Measurements from ENCODE around the gene ERF. TPM values are rescaled to one million over a fixed set of nuclear protein-coding genes. Genes with fewer than 3 reads are reported as not detected.

The ERF gene
- total RNA-seq, 6 experiments from 2014 or later, result 15.4 to 35.7 (median 30.5) TPM

Other genes starting within 250 kb of the ERF start
- gene GRIK5, start 184.9 kb downstream of the ERF start, total RNA-seq, result under 1 TPM in 4 of 6 experiments, not detected in 2; 0.15 to 0.42 (median 0.17) TPM
- gene ZNF574, start 179.0 kb downstream of the ERF start, total RNA-seq, result 1 to 10 TPM; 4.3 to 5.8 (median 4.7) TPM
- 1 to 10 TPM in 3 of 6 experiments, under 1 TPM in 3; 0.18 to 3.0 (median 1.00) TPM for gene POU2F2, start 122.7 kb downstream of the ERF start, total RNA-seq
- gene DEDD2, start 37.5 kb downstream of the ERF start, total RNA-seq, result 10 to 100 TPM in 5 of 6 experiments, 1 to 10 TPM in 1; 8.1 to 18.0 (median 15.0) TPM
- 1 to 10 TPM; 1.9 to 3.9 (median 3.4) TPM for gene ZNF526, start 34.8 kb downstream of the ERF start, total RNA-seq
- gene GSK3A, start 12.5 kb downstream of the ERF start, total RNA-seq, result 10 to 100 TPM; 12.3 to 14.8 (median 13.5) TPM
- 10 to 100 TPM; 19.9 to 53.6 (median 35.2) TPM for gene CIC, start 14.1 kb upstream of the ERF start, total RNA-seq
- gene PRR19, start 47.0 kb upstream of the ERF start, total RNA-seq, result under 1 TPM; 0.18 to 0.74 (median 0.21) TPM
- 10 to 100 TPM in 1 of 6 experiments, 1 to 10 TPM in 5; 1.6 to 10.6 (median 5.0) TPM for gene PAFAH1B3, start 47.5 kb upstream of the ERF start, total RNA-seq
- gene TMEM145, start 58.2 kb upstream of the ERF start, total RNA-seq, result under 1 TPM in 3 of 6 experiments, not detected in 3; 0.10 to 0.16 (median 0.12) TPM
- gene MEGF8, start 70.5 kb upstream of the ERF start, total RNA-seq, result 10 to 100 TPM in 1 of 6 experiments, 1 to 10 TPM in 5; 5.5 to 11.0 (median 8.7) TPM
- not detected for gene CNFN, start 135.2 kb upstream of the ERF start, total RNA-seq
- gene LIPE, start 172.3 kb upstream of the ERF start, total RNA-seq, result 1 to 10 TPM in 5 of 6 experiments, under 1 TPM in 1; 0.87 to 2.5 (median 1.8) TPM
- under 1 TPM in 1 of 6 experiments, not detected in 5; 0.29 TPM for gene CXCL17, start 187.8 kb upstream of the ERF start, total RNA-seq

Measured in right lobe of liver (tissue), 5 donors.